K562 (cell line): Measurements from ENCODE around the gene PLEKHF1. TPM values are rescaled to one million over a fixed set of nuclear protein-coding genes. Genes with fewer than 3 reads are reported as not detected.

Experiments
- CBX3 ChIP-seq, 2 experiments: IDR thresholded peaks; 1 replicate in 1 of 2; 2 replicates in 1 of 2; pipeline ENCODE4 v1.6.1; 2012; ENCODE audit warnings: inconsistent platforms in 2 of 2, low read length in 2 of 2, borderline replicate concordance in 1 of 2, control low read depth in 1 of 2
- CREBBP ChIP-seq: IDR thresholded peaks from one replicate; pipeline ENCODE4 v1.6.1; 2012; ENCODE audit warnings: low read depth, mild to moderate bottlenecking, control low read depth, inconsistent platforms, low read length
- ELF2 ChIP-seq: fragments of 250-450 bp; sonication (Bioruptor Pico); IDR thresholded peaks from 2 replicates; pipeline ENCODE4 v1.5.0; 2021; ENCODE audit warnings: mild to moderate bottlenecking
- ELF4 ChIP-seq: fragments of 450-650 bp; formaldehyde crosslinking; IDR thresholded peaks from 2 replicates; pipeline ENCODE4 v1.4.0; 2022; ENCODE audit warnings: missing genetic modification characterization
- FOXK1 ChIP-seq: sonication (generic); formaldehyde crosslinking; IDR thresholded peaks from 2 replicates; pipeline ENCODE4 v1.8.0; 2022; ENCODE audit warnings: missing genetic modification reagents, mild to moderate bottlenecking, borderline replicate concordance
- GMEB1 ChIP-seq: fragments of 250-450 bp; sonication (Bioruptor Pico); IDR thresholded peaks from 2 replicates; pipeline ENCODE4 v1.4.0; 2020; ENCODE audit warnings: mild to moderate bottlenecking
- GTF2F1 ChIP-seq: IDR thresholded peaks from 2 replicates; pipeline ENCODE4 v1.6.1; 2011; ENCODE audit warnings: low read depth, low read length, improper control_type of control experiment
- HNRNPUL1 ChIP-seq: fragments of 200-400 bp; formaldehyde crosslinking; IDR thresholded peaks from 2 replicates; pipeline ENCODE4 v1.6.1; 2017; ENCODE audit warnings: low read length
- JUN ChIP-seq, 2 experiments: sonication (generic) in 1 of 2; formaldehyde crosslinking in 1 of 2; IDR thresholded peaks; 2 replicates each; pipeline versions ENCODE4 v1.6.1 to v1.8.0; 2012 to 2022; ENCODE audit warnings: borderline replicate concordance in 2 of 2, mild to moderate bottlenecking in 2 of 2, improper control_type of control experiment in 1 of 2, low read depth in 1 of 2, low read length in 1 of 2, missing genetic modification reagents in 1 of 2
- KAT8 ChIP-seq: fragments of 450-650 bp; IDR thresholded peaks from 2 replicates; pipeline ENCODE4 v1.6.1; 2016; ENCODE audit warnings: low read depth, mild to moderate bottlenecking
- MEIS2 ChIP-seq: fragments of 450-650 bp; IDR thresholded peaks from 2 replicates; pipeline ENCODE4 v1.6.1; 2014; ENCODE audit warnings: mild to moderate bottlenecking; ENCODE audit not compliant: partially characterized antibody
- MITF ChIP-seq: IDR thresholded peaks from 2 replicates; pipeline ENCODE4 v1.6.1; 2014; ENCODE audit warnings: antibody characterized with exemption
- NCOA6 ChIP-seq: fragments of 450-650 bp; IDR thresholded peaks from 2 replicates; pipeline ENCODE4 v1.6.1; 2017; ENCODE audit warnings: mild to moderate bottlenecking
- POLR2G ChIP-seq: fragments of 200-400 bp; formaldehyde crosslinking; IDR thresholded peaks from 2 replicates; pipeline ENCODE4 v1.6.1; 2017; ENCODE audit warnings: low read depth, mild to moderate bottlenecking, antibody characterized with exemption, low read length, moderate library complexity
- RBM34 ChIP-seq: fragments of 200-400 bp; formaldehyde crosslinking; IDR thresholded peaks from 2 replicates; pipeline ENCODE4 v1.6.1; 2018; ENCODE audit warnings: low read length, borderline replicate concordance; ENCODE audit not compliant: insufficient read depth
- SMARCA4 ChIP-seq: fragments of 450-650 bp; IDR thresholded peaks from 2 replicates; pipeline ENCODE4 v1.6.1; 2016
- TCF7L2 ChIP-seq: fragments of 150-350 bp; IDR thresholded peaks from 2 replicates; pipeline ENCODE4 v1.6.1; 2016; ENCODE audit warnings: low read depth, mild to moderate bottlenecking, low read length, moderate library complexity
- ZFP1 ChIP-seq: fragments of 450-650 bp; formaldehyde crosslinking; IDR thresholded peaks from 2 replicates; pipeline ENCODE4 v1.4.0; 2020; ENCODE audit warnings: mild to moderate bottlenecking, mixed read lengths
- ZNF263 ChIP-seq: sonication (generic); formaldehyde crosslinking; IDR thresholded peaks from 2 replicates; pipeline ENCODE4 v1.8.0; 2022; ENCODE audit warnings: mild to moderate bottlenecking, missing genetic modification reagents, borderline replicate concordance
- ZNF384 ChIP-seq: IDR thresholded peaks from 2 replicates; pipeline ENCODE4 v1.6.1; 2012; ENCODE audit warnings: low read depth, low read length, improper control_type of control experiment
- ZNF398 ChIP-seq: fragments of 250-450 bp; sonication (Bioruptor Pico); IDR thresholded peaks from 2 replicates; pipeline ENCODE4 v1.8.0; 2021; ENCODE audit warnings: moderate library complexity, mild to moderate bottlenecking, inconsistent platforms
- ZNF444 ChIP-seq: fragments of 250-450 bp; sonication (Bioruptor Pico); IDR thresholded peaks from 2 replicates; pipeline ENCODE4 v1.4.0; 2020; ENCODE audit warnings: mild to moderate bottlenecking, moderate library complexity
- ZNF512 ChIP-seq: IDR thresholded peaks from 2 replicates; pipeline ENCODE4 v1.6.1; 2016; ENCODE audit warnings: missing genetic modification characterization, missing compliant biosample characterization
- ZNF551 ChIP-seq: fragments of 250-450 bp; sonication (Bioruptor Pico); IDR thresholded peaks from 2 replicates; pipeline ENCODE4 v1.5.0; 2021; ENCODE audit warnings: mild to moderate bottlenecking, moderate library complexity
- ZNF830 ChIP-seq: fragments of 250-450 bp; sonication (Bioruptor Pico); IDR thresholded peaks from 2 replicates; pipeline ENCODE4 v1.5.0; 2021; ENCODE audit warnings: mild to moderate bottlenecking
- polyA plus RNA-seq, 8 experiments: library from polyadenylated mRNA; depleted of rRNA in 4 of 8; stranded (reverse) in 5 of 8; unstranded in 3 of 8; fragments of >200 nt; fragmentation: Nextera tagmentation in 2 of 8; fragmentation: Illumina TruSeq in 1 of 8; extraction: Ambion mirVana in 2 of 8; extraction: Trizol in 1 of 8; gene quantifications; 2 replicates each; pipeline versions ENCODE4 v1.2.1 to v1.2.3, GENCODE V29; 2011 to 2014; ENCODE audit warnings: inconsistent platforms in 1 of 8, missing spikeins in 1 of 8
- total RNA-seq, 7 experiments: library from RNA; depleted of rRNA in 6 of 7; stranded (reverse); fragments of >200 nt in 6 of 7; fragmentation: Illumina TruSeq in 2 of 7; extraction: Trizol in 2 of 7; gene quantifications; 2 replicates each; pipeline versions ENCODE4 v1.2.1 to v1.2.3, GENCODE V29; 2011 to 2021; ENCODE audit warnings: low replicate concordance in 1 of 7

Gene PLEKHF1
- total and polyA plus RNA-seq, 9 of the 15 experiments (the other 6 are each of a cell fraction or from before 2014, with no cell fraction given): 0.07 to 13.4 (median 3.9) TPM; not detected in 1

- TF ChIP-seq JUN (IDR thresholded peaks at IDR 0.05; ENCODE audit: borderline replicate concordance, low read depth, low read length) (peak; percentile 90), JUN (CRISPR knock-in tag; IDR thresholded peaks at IDR 0.05; ENCODE audit: borderline replicate concordance) (no peak), FOXK1 (CRISPR knock-in tag) (no peak), CREBBP (no peak), TCF7L2 (no peak), ZNF512 (no peak), MEIS2 (no peak), MITF (no peak), POLR2G (no peak), ZNF398 (no peak), SMARCA4 (0 out of 2 replicates have a peak, but pooled peaks have one; percentile 50), RBM34 (no peak), NCOA6 (no peak), ZNF444 (no peak), ELF4 (CRISPR knock-in tag) (no peak), ELF2 (peak; percentile 56; the same call in 1 of the 2 replicates), ZFP1 (CRISPR knock-in tag) (no peak), GMEB1 (CRISPR knock-in tag) (no peak), ZNF830 (no peak), GTF2F1 (no peak), ZNF263 (CRISPR knock-in tag) (no peak), HNRNPUL1 (no peak), ZNF551 (CRISPR knock-in tag) (no peak), CBX3 (IDR thresholded peaks at IDR 0.05; ENCODE audit: borderline replicate concordance in 1 of 2, low read length in 2 of 2) (peak in 1 of 2 experiments; percentile 95; a peak in 2 of 3 replicates), KAT8 (no peak), ZNF384 (no peak)
Measured at GRCh38 chr19:29690842-29691241, 25.6 kb downstream of the PLEKHF1 start (continued).
